Measurements from ENCODE around the gene S100PBP. TPM values are rescaled to one million over a fixed set of nuclear protein-coding genes. Genes with fewer than 3 reads are reported as not detected.

The S100PBP gene
- total and polyA plus RNA-seq, 9 of the 15 experiments (the other 6 are each of a cell fraction or from before 2014, with no cell fraction given): 22.9 to 60.2 (median 32.9) TPM

- TF ChIP-seq CXXC5 (CRISPR knock-in tag; IDR thresholded peaks at IDR 0.05) (0 out of 2 replicates have a peak, but pooled peaks have one; percentile 39), TSHZ1 (CRISPR knock-in tag; IDR thresholded peaks at IDR 0.05) (no peak), HDAC8 (tag; IDR thresholded peaks at IDR 0.05) (0 out of 2 replicates have a peak, but pooled peaks have one; percentile 34), MGA (IDR thresholded peaks at IDR 0.05) (no peak; the same call in 1 of the 2 replicates), ZNF174 (CRISPR knock-in tag; IDR thresholded peaks at IDR 0.05) (no peak), CBX5 (IDR thresholded peaks at IDR 0.05; ENCODE audit: borderline replicate concordance, low read depth) (no peak), HEY1 (CRISPR knock-in tag; IDR thresholded peaks at IDR 0.05; ENCODE audit: borderline replicate concordance) (no peak), HDGF (IDR thresholded peaks at IDR 0.05) (no peak)
- TF ChIP-seq, protein P1, sequence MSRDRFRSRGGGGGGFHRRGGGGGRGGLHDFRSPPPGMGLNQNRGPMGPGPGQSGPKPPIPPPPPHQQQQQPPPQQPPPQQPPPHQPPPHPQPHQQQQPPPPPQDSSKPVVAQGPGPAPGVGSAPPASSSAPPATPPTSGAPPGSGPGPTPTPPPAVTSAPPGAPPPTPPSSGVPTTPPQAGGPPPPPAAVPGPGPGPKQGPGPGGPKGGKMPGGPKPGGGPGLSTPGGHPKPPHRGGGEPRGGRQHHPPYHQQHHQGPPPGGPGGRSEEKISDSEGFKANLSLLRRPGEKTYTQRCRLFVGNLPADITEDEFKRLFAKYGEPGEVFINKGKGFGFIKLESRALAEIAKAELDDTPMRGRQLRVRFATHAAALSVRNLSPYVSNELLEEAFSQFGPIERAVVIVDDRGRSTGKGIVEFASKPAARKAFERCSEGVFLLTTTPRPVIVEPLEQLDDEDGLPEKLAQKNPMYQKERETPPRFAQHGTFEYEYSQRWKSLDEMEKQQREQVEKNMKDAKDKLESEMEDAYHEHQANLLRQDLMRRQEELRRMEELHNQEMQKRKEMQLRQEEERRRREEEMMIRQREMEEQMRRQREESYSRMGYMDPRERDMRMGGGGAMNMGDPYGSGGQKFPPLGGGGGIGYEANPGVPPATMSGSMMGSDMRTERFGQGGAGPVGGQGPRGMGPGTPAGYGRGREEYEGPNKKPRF (IDR thresholded peaks at IDR 0.05; ENCODE audit: low read depth, low read length): no peak
Measured at GRCh38 chr1:32892368-32893197, 75.1 kb downstream of the S100PBP start (continued).

Data from K562 (cell line).